ENCODE measurements around the gene ADGRF5. TPM values are rescaled to one million over a fixed set of nuclear protein-coding genes. Genes with fewer than 3 reads are reported as not detected.
A peak's percentile ranks its signal among the peaks of the same experiment; 100 is the strongest.

The ADGRF5 gene
- total RNA-seq, result 10 to 100 TPM; 22.5 to 43.4 (median 41.6) TPM

GRCh38 chr6:46921731-46922130, at the start of gene ADGRF5:
Gene ADGRF5 (minus strand): TSS chr6:46921938. CDS start chr6:46906762, 15,176 bp downstream.
- no peaks in the 10 kb centered on the region for H3K9me3 ChIP-seq
- intact Hi-C loops (cut with DNase I; ENCODE audit: low total_unique reads), result loop anchor here (10.0 kb wide), 1 partner anchor 383 kb away; the partner anchor contains the start of gene TNFRSF21
- peaks cover 0 to 5% of the 10 kb centered on the region in 2 donors for H3K4me1 ChIP-seq
- H3K4me3 ChIP-seq, result peak within 1 kb of the TSS; percentile 19 to 53 (median 30)
- TF ChIP-seq POLR2AphosphoS5 (IDR thresholded peaks at IDR 0.05), result no peak
- no peak for TF ChIP-seq CTCF (IDR thresholded peaks at IDR 0.05)
- TF ChIP-seq POLR2A (IDR thresholded peaks at IDR 0.05), result no peak
- no peaks in the 10 kb centered on the region for H3K36me3 ChIP-seq
- no peaks in the 10 kb centered on the region for H3K27me3 ChIP-seq
- DNase-seq (ENCODE audit: low spot score in 2 of 2), result no peak
- peak within 1 kb of the TSS; percentile 16 to 83 for H3K27ac ChIP-seq

- intact Hi-C loops (cut with DNase I; ENCODE audit: low total_unique reads), result no loop called here
- TF ChIP-seq POLR2AphosphoS5 (IDR thresholded peaks at IDR 0.05) (no peak), POLR2A (IDR thresholded peaks at IDR 0.05) (no peak), CTCF (IDR thresholded peaks at IDR 0.05) (no peak)
- H3K27me3 ChIP-seq, result no peaks in the 10 kb centered on the region
Measured at GRCh38 chr6:46969206-46969605, 47.5 kb upstream of the ADGRF5 start.

GRCh38 chr6:46967826-46968349, 46.1 kb upstream of the ADGRF5 start:
- TF ChIP-seq CTCF (IDR thresholded peaks at IDR 0.05), result no peak
- Histone ChIP-seq H3K36me3 (no peaks in the 10 kb centered on the region), H3K9me3 (no peaks in the 10 kb centered on the region), H3K27me3 (no peaks in the 10 kb centered on the region), H3K4me1 (no peaks in the 10 kb centered on the region), H3K27ac (no peak overlapping the region), H3K4me3 (no peak overlapping the region)
- intact Hi-C loops (cut with DNase I; ENCODE audit: low total_unique reads), result no loop called here
- no peak for DNase-seq (ENCODE audit: low spot score in 2 of 2)

More at GRCh38 chr6:46969206-46969605, 47.5 kb upstream of the ADGRF5 start:
- Histone ChIP-seq H3K36me3 (no peaks in the 10 kb centered on the region), H3K4me1 (no peaks in the 10 kb centered on the region), H3K27ac (no peak overlapping the region), H3K4me3 (no peak overlapping the region), H3K9me3 (no peaks in the 10 kb centered on the region)
- no peak for DNase-seq (ENCODE audit: low spot score in 2 of 2)

- Histone ChIP-seq H3K36me3 (no peaks in the 10 kb centered on the region), H3K4me1 (no peaks in the 10 kb centered on the region), H3K4me3 (peak overlapping the region in 1 of 3 donors; percentile 12), H3K9me3 (no peaks in the 10 kb centered on the region), H3K27me3 (no peaks in the 10 kb centered on the region), H3K27ac (peak overlapping the region; percentile 1 to 28)
- TF ChIP-seq POLR2A (IDR thresholded peaks at IDR 0.05), result no peak
- no peak for TF ChIP-seq CTCF (IDR thresholded peaks at IDR 0.05)
- no peak for TF ChIP-seq POLR2AphosphoS5 (IDR thresholded peaks at IDR 0.05)
- intact Hi-C loops (cut with DNase I; ENCODE audit: low total_unique reads), result loop anchor here (2.0 kb wide), 1 partner anchor 44 kb away; no protein-coding TSS in a partner anchor
- peak in 1 of 2 donors; percentile 36 for DNase-seq (ENCODE audit: low spot score in 2 of 2)
Measured at GRCh38 chr6:46964716-46965519, 43.2 kb upstream of the ADGRF5 start.

GRCh38 chr6:46963626-46964025, 41.9 kb upstream of the ADGRF5 start:
- Histone ChIP-seq H3K27ac (peak overlapping the region in 1 of 2 donors; percentile 10), H3K27me3 (no peaks in the 10 kb centered on the region), H3K4me1 (no peaks in the 10 kb centered on the region), H3K36me3 (no peaks in the 10 kb centered on the region), H3K4me3 (no peak overlapping the region), H3K9me3 (no peaks in the 10 kb centered on the region)
- no peak for TF ChIP-seq CTCF (IDR thresholded peaks at IDR 0.05)
- no peak for TF ChIP-seq POLR2AphosphoS5 (IDR thresholded peaks at IDR 0.05)
- TF ChIP-seq POLR2A (IDR thresholded peaks at IDR 0.05), result no peak
- intact Hi-C loops (cut with DNase I; ENCODE audit: low total_unique reads), result loop anchor here (2.0 kb wide), 1 partner anchor 45 kb away; no protein-coding TSS in a partner anchor
- no peak for DNase-seq (ENCODE audit: low spot score in 2 of 2)
